ENCODE data around the gene NOL4L. TPM values are rescaled to one million over a fixed set of nuclear protein-coding genes. Genes with fewer than 3 reads are reported as not detected.

Gene NOL4L
- total and polyA plus RNA-seq, 2 donors (not counting 3 experiments of a cell fraction or from before 2014, with no cell fraction given) = 55.2 to 79.6 TPM

GRCh38 chr20:32474009-32474716, 111.0 kb downstream of the NOL4L start:
- BruUV-seq (replicated peaks) = TSS peak; percentile 5

More at GRCh38 chr20:32474009-32474716, 111.0 kb downstream of the NOL4L start:
- H3K36me3 ChIP-seq (ENCODE audit: control insufficient read depth in 2 of 2, extremely low read depth in 1 of 2, insufficient read depth in 2 of 2, low read length in 2 of 2) = peaks cover 12 to 16% of the 10 kb centered on the region in 2 experiments
- intact Hi-C loops (cut with micrococcal nuclease) = loop anchor here (2.0 kb wide), 1 partner anchor 179 kb away; no protein-coding TSS in a partner anchor
- H2AFZ ChIP-seq (ENCODE audit: low read depth, low read length) = no peak overlapping the region
- H3K4me2 ChIP-seq (ENCODE audit: insufficient read depth, low read length) = peak overlapping the region; percentile 62
- H3K9me1 ChIP-seq (replicated peaks; ENCODE audit: control insufficient read depth, extremely low read depth, insufficient read depth, low read length) = no peaks in the 10 kb centered on the region
- no peak for TF ChIP-seq CTCF (IDR thresholded peaks at IDR 0.05; ENCODE audit: extremely low read depth in 1 of 2, insufficient read depth in 1 of 2, low read depth in 1 of 2, low read length in 2 of 2)
- TF ChIP-seq JUN (IDR thresholded peaks at IDR 0.05; ENCODE audit: borderline replicate concordance, insufficient read depth, insufficient read length, low read depth) = no peak
- no peak for TF ChIP-seq EZH2 (IDR thresholded peaks at IDR 0.05; ENCODE audit: borderline replicate concordance, low read depth, low read length, severe bottlenecking)
- no peak for TF ChIP-seq POLR2AphosphoS5 (IDR thresholded peaks at IDR 0.05; ENCODE audit: insufficient read depth, low read depth, low read length)
- TF ChIP-seq FOS (IDR thresholded peaks at IDR 0.05; ENCODE audit: borderline replicate concordance, insufficient read depth, low read length) = no peak
- POLR2A ChIA-PET = no interaction called here
- peaks cover 94% of the 10 kb centered on the region for H3K4me1 ChIP-seq (ENCODE audit: control insufficient read depth, extremely low read depth, insufficient read depth, low read length)
- peak overlapping the region; percentile 94 for H3K27ac ChIP-seq (ENCODE audit: insufficient read depth, low read depth, low read length)
- H3K27me3 ChIP-seq (ENCODE audit: control insufficient read depth in 2 of 2, insufficient read depth in 2 of 2, low read length in 2 of 2) = no peaks in the 10 kb centered on the region
- DNase-seq (ENCODE audit: low read depth, low spot score) (peak; percentile 49), FAIRE-seq (peak; percentile 64)
- H3K9me3 ChIP-seq (replicated peaks; ENCODE audit: control insufficient read depth, insufficient read depth, low read length) = no peaks in the 10 kb centered on the region
- H4K20me1 ChIP-seq (replicated peaks; ENCODE audit: control insufficient read depth, extremely low read depth, insufficient read depth, low read length) = no peaks in the 10 kb centered on the region
- CTCF ChIA-PET = interaction anchor here (0.9 to 3.7 kb wide), 6 partner anchors 8 to 179 kb away, joined by 3 to 34 read pairs (median 4); no protein-coding TSS in a partner anchor
- H3K79me2 ChIP-seq (ENCODE audit: control insufficient read depth, insufficient read depth, low read length) = peaks cover 94% of the 10 kb centered on the region
- dilution Hi-C loops (cut with MboI; ENCODE audit: extremely low pct_ligation_motif_present, low sequenced_read_pairs) = no loop called here
- H3K9ac ChIP-seq (replicated peaks; ENCODE audit: extremely low read depth, insufficient read depth, low read length) = peak overlapping the region; percentile 72
- H3K4me3 ChIP-seq (replicated peaks in 1 of 3; ENCODE audit: insufficient read depth in 1 of 3, low read depth in 1 of 3, low read length in 3 of 3) = peak overlapping the region; percentile 24 to 61 (median 30)

Measured in endothelial cell of umbilical vein (primary cell).